GM10266 (cell line): ENCODE measurements around the gene TFB2M.

ENCODE experiments used
- DNase-seq: peaks from one replicate; pipeline ENCODE4 v3.0.0; 2012; ENCODE audit errors: extremely low spot score
- CTCF ChIP-seq: IDR thresholded peaks from 2 replicates; pipeline ENCODE4 v1.5.1; 2012; ENCODE audit warnings: mild to moderate bottlenecking, low read depth; ENCODE audit not compliant: control insufficient read depth, insufficient read depth; ENCODE audit errors: missing control alignments

Gene TFB2M

GRCh38 chr1:246583056-246583440 lies 17.0 kb upstream of the TFB2M start:
- no peak for DNase-seq
- TF ChIP-seq CTCF: no peak

- TF ChIP-seq CTCF: no peak
- DNase-seq: no peak
Observed at GRCh38 chr1:246582301-246583055, 16.4 kb upstream of the TFB2M start.

GRCh38 chr1:246580497-246581370 lies 14.7 kb upstream of the TFB2M start:
- TF ChIP-seq CTCF: no peak
- no peak for DNase-seq

- DNase-seq: no peak
Observed at GRCh38 chr1:246579818-246580217, 13.8 kb upstream of the TFB2M start.

GRCh38 chr1:246577720-246578106 lies 11.7 kb upstream of the TFB2M start:
- DNase-seq: no peak
- no peak for TF ChIP-seq CTCF

More at GRCh38 chr1:246579818-246580217, 13.8 kb upstream of the TFB2M start:
- TF ChIP-seq CTCF: no peak

GRCh38 chr1:246577082-246577719 lies 11.1 kb upstream of the TFB2M start:
- TF ChIP-seq CTCF: no peak
- DNase-seq: no peak
